ENCODE measurements around the gene MDP1.

Gene MDP1

GRCh38 chr14:24179294-24179960, 36.4 kb downstream of the MDP1 start:
- no peak for DNase-seq

GRCh38 chr14:24178399-24179178, 37.3 kb downstream of the MDP1 start:
- no peak for DNase-seq

GRCh38 chr14:24177891-24178290, 38.0 kb downstream of the MDP1 start:
- no peak for DNase-seq

- no peak for DNase-seq
These were observed 38.6 kb downstream of the MDP1 start for GRCh38 chr14:24177041-24177825.

- DNase-seq: no peak
These were observed 39.3 kb downstream of the MDP1 start for GRCh38 chr14:24176599-24176998.

GRCh38 chr14:24172871-24173281, 43.0 kb downstream of the MDP1 start:
- DNase-seq: no peak

- DNase-seq: no peak
These were observed 43.5 kb downstream of the MDP1 start for GRCh38 chr14:24172261-24172860.

- DNase-seq: no peak
These were observed 44.2 kb downstream of the MDP1 start, which contains the start of gene REC8 for GRCh38 chr14:24171422-24172260. REC8 (plus strand) TSS chr14:24172080; CDS start chr14:24172553, 473 bp downstream.

GRCh38 chr14:24167469-24168114, 48.3 kb downstream of the MDP1 start:
- DNase-seq: peak; percentile 63

GRCh38 chr14:24165785-24166184, 50.1 kb downstream of the MDP1 start:
- DNase-seq: no peak

- DNase-seq: no peak
These were observed 51.3 kb downstream of the MDP1 start for GRCh38 chr14:24164518-24164991.
